Erythroblast (primary cell): ENCODE measurements around the gene REPS2.

Experiments
- GATA1 ChIP-seq: IDR thresholded peaks from 2 replicates; pipeline ENCODE4 v1.6.1; 2011; ENCODE audit warnings: low read depth, mild to moderate bottlenecking, control low read depth, low read length, moderate library complexity
- POLR2A ChIP-seq: IDR thresholded peaks from 2 replicates; pipeline ENCODE4 v1.6.1; 2011; ENCODE audit warnings: mild to moderate bottlenecking, low read length

DNA sequence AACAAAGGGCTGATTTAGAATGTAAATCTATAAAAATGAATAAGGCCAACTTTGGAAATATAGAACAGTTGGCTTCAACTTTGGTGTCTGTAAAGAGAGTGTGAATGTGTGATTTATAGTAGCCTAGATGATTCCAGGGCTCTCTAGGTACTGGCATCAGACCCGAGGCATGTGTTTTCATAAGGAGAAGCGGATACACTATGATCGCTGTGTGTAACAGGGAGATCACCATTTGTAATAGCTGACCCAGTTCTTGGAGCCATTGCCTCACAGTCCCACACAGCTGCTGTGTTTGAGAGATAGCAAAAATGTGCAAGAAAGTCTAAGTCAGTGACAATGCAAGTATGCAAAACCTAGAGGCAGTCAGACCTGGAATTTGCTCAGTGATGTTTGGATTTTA lies 135.1 kb downstream of the REPS2 start:
- TF ChIP-seq POLR2A (no peak), GATA1 (no peak)
